ENCODE results near the gene PTPRG. TPM values are rescaled to one million over a fixed set of nuclear protein-coding genes. Genes with fewer than 3 reads are reported as not detected.
A peak's percentile ranks its signal among the peaks of the same experiment; 100 is the strongest.

The PTPRG gene
- total and polyA plus RNA-seq, 2 donors (not counting 3 experiments of a cell fraction or from before 2014, with no cell fraction given): 8.9 to 39.1 TPM

- dilution Hi-C loops (cut with MboI; ENCODE audit: extremely low pct_ligation_motif_present, low sequenced_read_pairs): no loop called here
These were observed 705.4 kb downstream of the PTPRG start for GRCh38 chr3:62266668-62267283.

DNA sequence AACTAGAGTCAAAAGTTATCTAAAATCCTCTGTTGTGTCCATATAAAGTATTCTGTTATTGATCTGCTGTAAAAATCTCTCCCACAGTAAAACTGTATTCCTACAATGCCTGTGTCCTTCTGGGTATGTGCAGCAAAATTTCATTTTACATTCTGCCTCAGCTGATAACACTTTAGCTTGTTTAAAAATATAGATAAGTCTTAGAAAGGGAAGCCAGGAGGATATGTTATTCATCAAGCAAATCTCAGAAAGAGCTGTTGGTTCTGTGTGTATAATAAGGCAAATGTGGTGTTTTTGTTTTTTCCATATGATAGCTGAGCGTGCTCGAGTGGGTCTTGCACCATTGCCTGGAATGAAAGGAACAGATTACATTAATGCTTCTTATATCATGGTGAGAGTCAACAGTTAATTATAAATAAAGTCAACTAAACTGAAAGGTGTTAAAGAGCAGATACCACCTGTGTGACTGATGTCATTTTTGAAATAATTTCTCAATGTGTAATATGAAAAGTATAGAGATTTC lies 715.3 kb downstream of the PTPRG start:
- dilution Hi-C loops (cut with MboI; ENCODE audit: extremely low pct_ligation_motif_present, low sequenced_read_pairs) (no loop called here), intact Hi-C loops (cut with micrococcal nuclease) (no loop called here)
- Histone ChIP-seq H3K27ac (ENCODE audit: insufficient read depth, low read depth, low read length) (no peak overlapping the region), H3K27me3 (ENCODE audit: control insufficient read depth in 2 of 2, insufficient read depth in 2 of 2, low read length in 2 of 2) (no peaks in the 10 kb centered on the region), H3K9me1 (replicated peaks; ENCODE audit: control insufficient read depth, extremely low read depth, insufficient read depth, low read length) (peaks cover 3% of the 10 kb centered on the region), H3K9ac (replicated peaks; ENCODE audit: extremely low read depth, insufficient read depth, low read length) (no peak overlapping the region), H3K4me1 (ENCODE audit: control insufficient read depth, extremely low read depth, insufficient read depth, low read length) (no peaks in the 10 kb centered on the region), H3K9me3 (replicated peaks; ENCODE audit: control insufficient read depth, insufficient read depth, low read length) (no peaks in the 10 kb centered on the region), H4K20me1 (replicated peaks; ENCODE audit: control insufficient read depth, extremely low read depth, insufficient read depth, low read length) (no peaks in the 10 kb centered on the region), H3K4me3 (replicated peaks in 1 of 3; ENCODE audit: insufficient read depth in 1 of 3, low read depth in 1 of 3, low read length in 3 of 3) (no peak overlapping the region), H3K36me3 (ENCODE audit: control insufficient read depth in 2 of 2, extremely low read depth in 1 of 2, insufficient read depth in 2 of 2, low read length in 2 of 2) (peaks cover 0 to 3% of the 10 kb centered on the region in 2 experiments), H2AFZ (ENCODE audit: low read depth, low read length) (no peak overlapping the region), H3K4me2 (ENCODE audit: insufficient read depth, low read length) (no peak overlapping the region), H3K79me2 (ENCODE audit: control insufficient read depth, insufficient read depth, low read length) (no peaks in the 10 kb centered on the region)
- DNase-seq (ENCODE audit: low read depth, low spot score) (no peak), FAIRE-seq (peak; percentile 38)
- ChIA-PET CTCF (no interaction called here), POLR2A (no interaction called here)
- no TSS peak for BruUV-seq (replicated peaks)
- TF ChIP-seq EZH2 (IDR thresholded peaks at IDR 0.05; ENCODE audit: borderline replicate concordance, low read depth, low read length, severe bottlenecking) (no peak), JUN (IDR thresholded peaks at IDR 0.05; ENCODE audit: borderline replicate concordance, insufficient read depth, insufficient read length, low read depth) (no peak), MYC (IDR thresholded peaks at IDR 0.05; ENCODE audit: low read depth, low read length) (no peak), POLR2A (IDR thresholded peaks at IDR 0.05; ENCODE audit: low read depth, low read length) (no peak), CTCF (IDR thresholded peaks at IDR 0.05; ENCODE audit: extremely low read depth in 1 of 2, insufficient read depth in 1 of 2, low read depth in 1 of 2, low read length in 2 of 2) (no peak), POLR2AphosphoS5 (IDR thresholded peaks at IDR 0.05; ENCODE audit: insufficient read depth, low read depth, low read length) (no peak), GATA2 (IDR thresholded peaks at IDR 0.05; ENCODE audit: insufficient read depth, insufficient read length, low read depth, low read length) (no peak), FOS (IDR thresholded peaks at IDR 0.05; ENCODE audit: borderline replicate concordance, insufficient read depth, low read length) (no peak)
- TF ChIP-seq, protein P1, sequence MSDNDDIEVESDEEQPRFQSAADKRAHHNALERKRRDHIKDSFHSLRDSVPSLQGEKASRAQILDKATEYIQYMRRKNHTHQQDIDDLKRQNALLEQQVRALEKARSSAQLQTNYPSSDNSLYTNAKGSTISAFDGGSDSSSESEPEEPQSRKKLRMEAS (IDR thresholded peaks at IDR 0.05; ENCODE audit: insufficient read depth, insufficient read length): no peak

More at GRCh38 chr3:62266668-62267283, 705.4 kb downstream of the PTPRG start:
- H3K36me3 ChIP-seq (ENCODE audit: control insufficient read depth in 2 of 2, extremely low read depth in 1 of 2, insufficient read depth in 2 of 2, low read length in 2 of 2): no peaks in the 10 kb centered on the region
- no peaks in the 10 kb centered on the region for H3K9me3 ChIP-seq (replicated peaks; ENCODE audit: control insufficient read depth, insufficient read depth, low read length)
- no peak overlapping the region for H2AFZ ChIP-seq (ENCODE audit: low read depth, low read length)
- POLR2A ChIA-PET: no interaction called here
- no peak overlapping the region for H3K27ac ChIP-seq (ENCODE audit: insufficient read depth, low read depth, low read length)
- TF ChIP-seq EZH2 (IDR thresholded peaks at IDR 0.05; ENCODE audit: borderline replicate concordance, low read depth, low read length, severe bottlenecking): no peak
- no TSS peak for BruUV-seq (replicated peaks)
- H3K4me3 ChIP-seq (replicated peaks in 1 of 3; ENCODE audit: insufficient read depth in 1 of 3, low read depth in 1 of 3, low read length in 3 of 3): no peak overlapping the region
- H3K27me3 ChIP-seq (ENCODE audit: control insufficient read depth in 2 of 2, insufficient read depth in 2 of 2, low read length in 2 of 2): no peaks in the 10 kb centered on the region
- intact Hi-C loops (cut with micrococcal nuclease): no loop called here
- H3K9ac ChIP-seq (replicated peaks; ENCODE audit: extremely low read depth, insufficient read depth, low read length): no peak overlapping the region
- H3K9me1 ChIP-seq (replicated peaks; ENCODE audit: control insufficient read depth, extremely low read depth, insufficient read depth, low read length): no peaks in the 10 kb centered on the region
- H3K4me1 ChIP-seq (ENCODE audit: control insufficient read depth, extremely low read depth, insufficient read depth, low read length): no peaks in the 10 kb centered on the region
- no peak for FAIRE-seq
- no peak for DNase-seq (ENCODE audit: low read depth, low spot score)
- CTCF ChIA-PET: no interaction called here
- no peaks in the 10 kb centered on the region for H4K20me1 ChIP-seq (replicated peaks; ENCODE audit: control insufficient read depth, extremely low read depth, insufficient read depth, low read length)
- no peak overlapping the region for H3K4me2 ChIP-seq (ENCODE audit: insufficient read depth, low read length)
- no peaks in the 10 kb centered on the region for H3K79me2 ChIP-seq (ENCODE audit: control insufficient read depth, insufficient read depth, low read length)
